HG02852 (cell line): ENCODE measurements around the gene TGIF2LX.
"Not testable (repeated sequence)": the region's sequence is repeated elsewhere in the genome, so short reads cannot be mapped to it uniquely, and the experiment has no call there.

Experiments
- ATAC-seq: cut with Tn5 transposase; IDR thresholded peaks from one replicate; pipeline ENCODE4 v1.9.1; 2021; ENCODE audit warnings: mild to moderate bottlenecking, moderate library complexity; ENCODE audit not compliant: unreplicated experiment

TGIF2LX gene

GRCh38 chrX:89921665-89922064 is at the start of gene TGIF2LX:
Gene TGIF2LX, plus strand, starts transcription at chrX:89921908. Its CDS starts 178 bp downstream, at chrX:89922086.
- ATAC-seq, result not testable (repeated sequence)

GRCh38 chrX:89922338-89922934 is 728 bp downstream of the TGIF2LX start:
- ATAC-seq, result not testable (repeated sequence)

- not testable (repeated sequence) for ATAC-seq
Observed at GRCh38 chrX:89943077-89943476, 21.4 kb downstream of the TGIF2LX start.

- not testable (repeated sequence) for ATAC-seq
Observed at GRCh38 chrX:89965588-89965987, 43.9 kb downstream of the TGIF2LX start.
